Upper lobe of left lung (tissue), 4 donors: Measurements from ENCODE around the gene FLT3LG.

Experiments used
- EP300 ChIP-seq, 4 donors: sonication (generic); formaldehyde crosslinking; IDR thresholded peaks; one replicate each; pipeline ENCODE4 v1.5.1; 2017; ENCODE audit warnings: antibody characterized with exemption in 4 of 4, control low read depth in 2 of 4
- POLR2A ChIP-seq, 4 donors: fragments of 450-650 bp; IDR thresholded peaks; one replicate each; pipeline ENCODE4 v1.5.1; 2016 to 2017; ENCODE audit warnings: antibody characterized with exemption in 4 of 4, mild to moderate bottlenecking in 2 of 4
- POLR2AphosphoS5 ChIP-seq, 2 donors: sonication (generic); formaldehyde crosslinking; IDR thresholded peaks; one replicate each; pipeline ENCODE4 v1.5.1; 2017; ENCODE audit warnings: antibody characterized with exemption in 2 of 2
- TF ChIP-seq, protein P1 (sequence below), 6 experiments: fragments of 450-650 bp in 4 of 6; fragments of 200-600 bp in 2 of 6; sonication (generic) in 2 of 6; IDR thresholded peaks; one replicate each; pipeline ENCODE4 v1.5.1; 2016 to 2019; ENCODE audit warnings: antibody characterized with exemption in 6 of 6

DNA sequence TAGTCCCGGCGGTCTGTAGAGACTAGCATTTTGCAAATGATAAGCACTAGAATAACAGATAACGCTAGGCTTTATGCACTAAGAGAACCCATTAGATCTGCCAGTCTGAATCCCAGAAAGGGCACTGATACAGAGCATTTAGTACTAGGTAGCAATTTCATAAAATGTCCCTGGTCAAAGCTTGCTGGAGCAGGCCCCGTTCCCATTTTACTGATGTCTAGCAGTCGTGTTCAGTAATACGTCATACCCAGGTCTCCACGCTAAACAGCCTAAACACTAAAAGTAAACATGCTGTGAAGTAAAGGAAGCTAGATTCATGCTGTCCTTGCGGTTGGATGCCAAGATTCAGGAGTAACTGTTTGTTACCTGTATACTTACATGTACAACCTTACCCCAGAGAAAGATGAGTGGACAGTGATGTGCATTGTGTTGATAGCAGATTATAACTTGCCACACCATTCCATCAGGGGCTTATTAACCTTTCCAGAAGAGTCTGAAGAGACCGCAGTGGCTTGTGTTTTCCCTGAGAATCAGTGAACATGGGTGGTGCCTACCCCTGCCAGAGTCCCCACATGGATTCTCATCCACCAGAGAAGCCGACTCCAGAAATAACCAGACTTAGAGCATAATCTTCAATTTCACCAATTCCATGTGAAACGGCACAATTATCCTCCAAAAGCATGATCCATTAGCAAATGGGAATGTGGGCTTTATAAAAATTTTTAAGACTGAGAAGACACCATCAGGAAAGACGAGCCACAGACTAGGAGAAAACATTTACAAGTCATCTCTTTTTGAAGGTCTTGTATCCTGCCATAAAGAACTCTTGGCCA is 18.8 kb downstream of the FLT3LG start:
- no peak for TF ChIP-seq EP300 (IDR thresholded peaks at IDR 0.05)
- TF ChIP-seq, protein P1, sequence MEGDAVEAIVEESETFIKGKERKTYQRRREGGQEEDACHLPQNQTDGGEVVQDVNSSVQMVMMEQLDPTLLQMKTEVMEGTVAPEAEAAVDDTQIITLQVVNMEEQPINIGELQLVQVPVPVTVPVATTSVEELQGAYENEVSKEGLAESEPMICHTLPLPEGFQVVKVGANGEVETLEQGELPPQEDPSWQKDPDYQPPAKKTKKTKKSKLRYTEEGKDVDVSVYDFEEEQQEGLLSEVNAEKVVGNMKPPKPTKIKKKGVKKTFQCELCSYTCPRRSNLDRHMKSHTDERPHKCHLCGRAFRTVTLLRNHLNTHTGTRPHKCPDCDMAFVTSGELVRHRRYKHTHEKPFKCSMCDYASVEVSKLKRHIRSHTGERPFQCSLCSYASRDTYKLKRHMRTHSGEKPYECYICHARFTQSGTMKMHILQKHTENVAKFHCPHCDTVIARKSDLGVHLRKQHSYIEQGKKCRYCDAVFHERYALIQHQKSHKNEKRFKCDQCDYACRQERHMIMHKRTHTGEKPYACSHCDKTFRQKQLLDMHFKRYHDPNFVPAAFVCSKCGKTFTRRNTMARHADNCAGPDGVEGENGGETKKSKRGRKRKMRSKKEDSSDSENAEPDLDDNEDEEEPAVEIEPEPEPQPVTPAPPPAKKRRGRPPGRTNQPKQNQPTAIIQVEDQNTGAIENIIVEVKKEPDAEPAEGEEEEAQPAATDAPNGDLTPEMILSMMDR (IDR thresholded peaks at IDR 0.05) = no peak
- TF ChIP-seq POLR2A (IDR thresholded peaks at IDR 0.05) = peak in 1 of 4 donors; percentile 8
- no peak for TF ChIP-seq POLR2AphosphoS5 (IDR thresholded peaks at IDR 0.05)
